Liver (tissue), 9 donors: Measurements from ENCODE around the gene TERB1. TPM values are rescaled to one million over a fixed set of nuclear protein-coding genes. Genes with fewer than 3 reads are reported as not detected.

ENCODE experiments used
- DNase-seq: peaks from one replicate; pipeline ENCODE4 v3.0.0-alpha.2; 2017; ENCODE audit warnings: low spot score
- H3K27ac ChIP-seq, 2 donors: one replicate each; pipeline ENCODE4 v1.7.0; 2013; ENCODE audit warnings: inconsistent platforms in 2 of 2, low read length in 2 of 2, control low read depth in 1 of 2, low read depth in 1 of 2, mild to moderate bottlenecking in 1 of 2
- H3K27me3 ChIP-seq, 4 donors: one replicate each; pipeline versions ENCODE4 v1.6.1 to v1.7.0; 2013; ENCODE audit warnings: low read length in 3 of 4, inconsistent platforms in 1 of 4, mild to moderate bottlenecking in 1 of 4, moderate library complexity in 1 of 4; ENCODE audit not compliant: control insufficient read depth in 4 of 4, insufficient read depth in 4 of 4
- H3K36me3 ChIP-seq, 4 donors: one replicate each; pipeline versions ENCODE4 v1.6.1 to v1.7.0; 2013; ENCODE audit warnings: low read length in 3 of 4, mild to moderate bottlenecking in 3 of 4, low read depth in 1 of 4, moderate library complexity in 1 of 4; ENCODE audit not compliant: control insufficient read depth in 4 of 4, insufficient read depth in 3 of 4
- H3K4me1 ChIP-seq, 4 donors: one replicate each; pipeline versions ENCODE4 v1.6.1 to v1.7.0; 2013; ENCODE audit warnings: low read length in 3 of 4, mild to moderate bottlenecking in 3 of 4, moderate library complexity in 1 of 4; ENCODE audit not compliant: control insufficient read depth in 4 of 4, insufficient read depth in 4 of 4
- H3K4me3 ChIP-seq, 3 donors: one replicate each; pipeline versions ENCODE4 v1.6.1 to v1.7.0; 2013; ENCODE audit warnings: low read length in 3 of 3, control low read depth in 1 of 3, low read depth in 1 of 3, mild to moderate bottlenecking in 1 of 3
- H3K9ac ChIP-seq, 2 donors: one replicate each; pipeline ENCODE4 v1.7.0; 2013; ENCODE audit warnings: low read length in 2 of 2, mild to moderate bottlenecking in 2 of 2, moderate library complexity in 2 of 2, control low read depth in 1 of 2, low read depth in 1 of 2
- H3K9me3 ChIP-seq, 4 donors: one replicate each; pipeline versions ENCODE4 v1.6.1 to v1.7.0; 2013; ENCODE audit warnings: low read length in 3 of 4; ENCODE audit not compliant: control insufficient read depth in 4 of 4
- CTCF ChIP-seq: fragments of 150-350 bp; IDR thresholded peaks from 2 replicates; pipeline ENCODE4 v1.5.1; 2017; ENCODE audit warnings: improper control_type of control experiment, low read depth, low read length; ENCODE audit not compliant: missing input control
- EGR1 ChIP-seq, 2 donors: IDR thresholded peaks; 2 replicates each; pipeline ENCODE4 v1.6.1; 2016 to 2018; ENCODE audit warnings: antibody characterized with exemption in 2 of 2, low read depth in 2 of 2
- HNF4A ChIP-seq, 2 donors: conservative IDR thresholded peaks; 2 replicates each; pipeline ENCODE4 v1.6.1; 2016; ENCODE audit warnings: antibody characterized with exemption in 2 of 2, mild to moderate bottlenecking in 2 of 2
- RAD21 ChIP-seq, 2 donors: IDR thresholded peaks; 2 replicates each; pipeline ENCODE4 v1.6.1; 2016; ENCODE audit warnings: antibody characterized with exemption in 2 of 2, mild to moderate bottlenecking in 2 of 2
- RXRA ChIP-seq, 2 donors: IDR thresholded peaks; 2 replicates each; pipeline ENCODE4 v1.6.1; 2017 to 2018; ENCODE audit warnings: antibody characterized with exemption in 2 of 2, mild to moderate bottlenecking in 1 of 2
- TAF1 ChIP-seq: conservative IDR thresholded peaks from 2 replicates; pipeline ENCODE4 v1.6.1; 2016; ENCODE audit warnings: antibody characterized with exemption, mild to moderate bottlenecking
- YY1 ChIP-seq: IDR thresholded peaks from 2 replicates; pipeline ENCODE4 v1.6.1; 2016; ENCODE audit warnings: antibody characterized with exemption, mild to moderate bottlenecking
- WGBS: extraction: QIAGEN DNeasy Blood & Tissue Kit; methylation state at CpG from one replicate; pipeline ENCODE4 v1.1.7; 2013; 5-methylcytosine and 5-hydroxymethylcytosine counted together
- polyA plus RNA-seq, 2 donors: library from polyadenylated mRNA; stranded (reverse) in 1 of 2; unstranded in 1 of 2; fragments of 200-250 nt in 1 of 2; fragments of >200 nt in 1 of 2; fragmentation: Nextera tagmentation in 1 of 2; extraction: Ambion mirVana in 1 of 2; gene quantifications; one replicate each; pipeline versions ENCODE4 v1.2.1 to v1.2.3, GENCODE V29; 2013 to 2015
- total RNA-seq, 2 donors: library from RNA; depleted of rRNA; stranded (reverse); fragments of >200 nt; gene quantifications; one replicate each; pipeline ENCODE4 v1.2.3, GENCODE V29; 2014
- TF ChIP-seq, protein P1 (sequence below): IDR thresholded peaks from 2 replicates; pipeline ENCODE4 v1.6.1; 2016; ENCODE audit warnings: antibody characterized with exemption
- TF ChIP-seq, protein P2 (sequence below): IDR thresholded peaks from 2 replicates; pipeline ENCODE4 v1.6.1; 2016; ENCODE audit warnings: antibody characterized with exemption, mild to moderate bottlenecking
- donor health status: healthy.
- donor health status: healthy.
- donor health status: healthy.
- donor health status: healthy.
- donor health status: healthy.

The TERB1 gene
- total and polyA plus RNA-seq, 4 donors: 0.08 to 0.17 TPM; not detected in 2

GRCh38 chr16:66832190-66832589, 30.8 kb upstream of the TERB1 start:
- WGBS: 88% methylated on average over 3 of the region's 3 CpGs
- H3K9ac ChIP-seq: no peak overlapping the region
- no peak overlapping the region for H3K4me3 ChIP-seq
- H3K36me3 ChIP-seq: peaks cover 0 to 5% (median 0%) of the 10 kb centered on the region in 4 donors
- H3K4me1 ChIP-seq: peaks cover 0 to 12% (median 6%) of the 10 kb centered on the region in 4 donors
- H3K27me3 ChIP-seq: no peaks in the 10 kb centered on the region
- TF ChIP-seq, protein P1, sequence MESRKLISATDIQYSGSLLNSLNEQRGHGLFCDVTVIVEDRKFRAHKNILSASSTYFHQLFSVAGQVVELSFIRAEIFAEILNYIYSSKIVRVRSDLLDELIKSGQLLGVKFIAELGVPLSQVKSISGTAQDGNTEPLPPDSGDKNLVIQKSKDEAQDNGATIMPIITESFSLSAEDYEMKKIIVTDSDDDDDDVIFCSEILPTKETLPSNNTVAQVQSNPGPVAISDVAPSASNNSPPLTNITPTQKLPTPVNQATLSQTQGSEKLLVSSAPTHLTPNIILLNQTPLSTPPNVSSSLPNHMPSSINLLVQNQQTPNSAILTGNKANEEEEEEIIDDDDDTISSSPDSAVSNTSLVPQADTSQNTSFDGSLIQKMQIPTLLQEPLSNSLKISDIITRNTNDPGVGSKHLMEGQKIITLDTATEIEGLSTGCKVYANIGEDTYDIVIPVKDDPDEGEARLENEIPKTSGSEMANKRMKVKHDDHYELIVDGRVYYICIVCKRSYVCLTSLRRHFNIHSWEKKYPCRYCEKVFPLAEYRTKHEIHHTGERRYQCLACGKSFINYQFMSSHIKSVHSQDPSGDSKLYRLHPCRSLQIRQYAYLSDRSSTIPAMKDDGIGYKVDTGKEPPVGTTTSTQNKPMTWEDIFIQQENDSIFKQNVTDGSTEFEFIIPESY: no peak
- TF ChIP-seq HNF4A (conservative IDR thresholded peaks at IDR 0.05): peak in 1 of 2 donors; percentile 35
- no peak overlapping the region for H3K27ac ChIP-seq
- H3K9me3 ChIP-seq: no peaks in the 10 kb centered on the region
- DNase-seq: no peak

DNA sequence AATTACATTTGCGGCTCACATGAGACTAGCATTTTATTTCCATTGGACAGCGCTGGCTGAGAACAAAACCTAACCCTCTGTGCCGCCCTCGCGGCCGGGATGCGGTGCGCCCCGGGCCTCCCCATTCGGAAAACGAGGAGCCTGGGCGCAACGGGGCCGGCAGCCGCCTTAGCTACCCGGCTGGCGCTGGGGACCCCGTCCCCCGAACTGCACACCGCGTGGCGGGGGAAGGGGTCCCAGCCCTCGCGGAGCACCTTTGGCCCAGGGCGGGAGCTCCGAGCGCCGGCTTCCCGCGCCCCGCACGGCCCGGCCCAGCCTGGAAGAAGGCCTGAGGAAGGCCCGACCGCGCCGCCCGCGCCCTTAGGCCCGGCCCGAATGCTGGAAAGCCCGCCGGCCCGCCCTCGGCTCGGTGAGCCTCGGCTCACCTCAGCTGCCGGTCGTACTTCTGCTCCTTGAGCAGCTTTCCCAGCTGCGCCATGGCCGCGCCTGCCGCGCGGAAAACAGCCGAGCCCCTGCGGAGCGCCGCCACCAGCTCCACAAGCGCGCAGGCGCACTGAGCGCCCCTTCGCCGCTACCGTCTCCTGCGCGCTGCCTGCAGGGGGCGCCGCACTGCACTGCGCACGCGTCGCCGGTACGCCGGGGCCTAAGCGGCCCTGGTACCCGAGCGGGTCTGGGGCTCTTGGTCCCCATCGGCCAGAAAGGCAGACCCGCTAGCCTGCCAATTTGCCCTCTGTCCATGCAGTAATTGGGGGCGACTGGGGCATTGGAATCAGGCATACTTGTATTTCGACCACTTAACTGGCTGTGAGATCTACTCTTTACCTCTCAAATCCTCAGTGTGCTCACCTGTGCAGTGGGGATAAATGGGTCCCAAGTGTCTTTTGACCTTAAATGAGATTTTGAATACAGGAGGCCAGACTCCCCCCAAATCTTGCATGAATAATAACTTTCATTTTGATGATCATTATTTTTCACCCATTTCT, 29.3 kb upstream of the TERB1 start, which contains the start of gene NAE1:
TSS of gene NAE1 (minus strand) at position 555 of the 983 bp plus-strand sequence. CDS start at position 478, 77 bp downstream.
- Histone ChIP-seq H3K27me3 (no peaks in the 10 kb centered on the region), H3K9ac (peak within 1 kb of the TSS; percentile 56 to 64), H3K27ac (peak within 1 kb of the TSS; percentile 83 to 86), H3K4me3 (peak within 1 kb of the TSS; percentile 73 to 92 (median 86)), H3K36me3 (peaks cover 0 to 16% (median 7%) of the 10 kb centered on the region in 4 donors), H3K9me3 (no peaks in the 10 kb centered on the region), H3K4me1 (peaks cover 0 to 12% (median 6%) of the 10 kb centered on the region in 4 donors)
- TF ChIP-seq RXRA (IDR thresholded peaks at IDR 0.05): no peak
- TF ChIP-seq, protein P2, sequence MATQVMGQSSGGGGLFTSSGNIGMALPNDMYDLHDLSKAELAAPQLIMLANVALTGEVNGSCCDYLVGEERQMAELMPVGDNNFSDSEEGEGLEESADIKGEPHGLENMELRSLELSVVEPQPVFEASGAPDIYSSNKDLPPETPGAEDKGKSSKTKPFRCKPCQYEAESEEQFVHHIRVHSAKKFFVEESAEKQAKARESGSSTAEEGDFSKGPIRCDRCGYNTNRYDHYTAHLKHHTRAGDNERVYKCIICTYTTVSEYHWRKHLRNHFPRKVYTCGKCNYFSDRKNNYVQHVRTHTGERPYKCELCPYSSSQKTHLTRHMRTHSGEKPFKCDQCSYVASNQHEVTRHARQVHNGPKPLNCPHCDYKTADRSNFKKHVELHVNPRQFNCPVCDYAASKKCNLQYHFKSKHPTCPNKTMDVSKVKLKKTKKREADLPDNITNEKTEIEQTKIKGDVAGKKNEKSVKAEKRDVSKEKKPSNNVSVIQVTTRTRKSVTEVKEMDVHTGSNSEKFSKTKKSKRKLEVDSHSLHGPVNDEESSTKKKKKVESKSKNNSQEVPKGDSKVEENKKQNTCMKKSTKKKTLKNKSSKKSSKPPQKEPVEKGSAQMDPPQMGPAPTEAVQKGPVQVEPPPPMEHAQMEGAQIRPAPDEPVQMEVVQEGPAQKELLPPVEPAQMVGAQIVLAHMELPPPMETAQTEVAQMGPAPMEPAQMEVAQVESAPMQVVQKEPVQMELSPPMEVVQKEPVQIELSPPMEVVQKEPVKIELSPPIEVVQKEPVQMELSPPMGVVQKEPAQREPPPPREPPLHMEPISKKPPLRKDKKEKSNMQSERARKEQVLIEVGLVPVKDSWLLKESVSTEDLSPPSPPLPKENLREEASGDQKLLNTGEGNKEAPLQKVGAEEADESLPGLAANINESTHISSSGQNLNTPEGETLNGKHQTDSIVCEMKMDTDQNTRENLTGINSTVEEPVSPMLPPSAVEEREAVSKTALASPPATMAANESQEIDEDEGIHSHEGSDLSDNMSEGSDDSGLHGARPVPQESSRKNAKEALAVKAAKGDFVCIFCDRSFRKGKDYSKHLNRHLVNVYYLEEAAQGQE: no peak
- peak; percentile 75 for TF ChIP-seq YY1
- no peak for TF ChIP-seq EGR1 (IDR thresholded peaks at IDR 0.05; ENCODE audit: low read depth in 2 of 2)
- TF ChIP-seq TAF1: no peak
- peak; percentile 89 for TF ChIP-seq CTCF
- peak; percentile 57 to 74 for TF ChIP-seq RAD21 (IDR thresholded peaks at IDR 0.05)
- WGBS: under 1% methylated on average over 84 of the region's 84 CpGs
- DNase-seq: peak; percentile 90
